ENCODE measurements around the gene ARHGAP45.

- TF ChIP-seq EZH2 (IDR thresholded peaks at IDR 0.05; ENCODE audit: low read depth, low read length, severe bottlenecking) (no peak), RFX5 (IDR thresholded peaks at IDR 0.05; ENCODE audit: borderline replicate concordance, low read depth, low read length) (no peak), ATF3 (IDR thresholded peaks at IDR 0.05; ENCODE audit: insufficient read depth, low read depth, low read length) (no peak), YY1 (IDR thresholded peaks at IDR 0.05; ENCODE audit: low read depth, low read length) (no peak), RBBP5 (IDR thresholded peaks at IDR 0.05; ENCODE audit: borderline replicate concordance, low read depth, low read length) (no peak), POLR2AphosphoS5 (IDR thresholded peaks at IDR 0.05; ENCODE audit: low read depth, low read length) (no peak), ZNF274 (IDR thresholded peaks at IDR 0.05; ENCODE audit: borderline replicate concordance, extremely low read depth, low read length) (no peak), TEAD4 (IDR thresholded peaks at IDR 0.05; ENCODE audit: low read depth, low read length) (no peak), TAF1 (IDR thresholded peaks at IDR 0.05; ENCODE audit: low read depth, low read length) (no peak), POLR2A (IDR thresholded peaks at IDR 0.05; ENCODE audit: control extremely low read depth in 1 of 2, low read depth in 2 of 2, low read length in 2 of 2) (no peak)
- TF ChIP-seq, protein P1, sequence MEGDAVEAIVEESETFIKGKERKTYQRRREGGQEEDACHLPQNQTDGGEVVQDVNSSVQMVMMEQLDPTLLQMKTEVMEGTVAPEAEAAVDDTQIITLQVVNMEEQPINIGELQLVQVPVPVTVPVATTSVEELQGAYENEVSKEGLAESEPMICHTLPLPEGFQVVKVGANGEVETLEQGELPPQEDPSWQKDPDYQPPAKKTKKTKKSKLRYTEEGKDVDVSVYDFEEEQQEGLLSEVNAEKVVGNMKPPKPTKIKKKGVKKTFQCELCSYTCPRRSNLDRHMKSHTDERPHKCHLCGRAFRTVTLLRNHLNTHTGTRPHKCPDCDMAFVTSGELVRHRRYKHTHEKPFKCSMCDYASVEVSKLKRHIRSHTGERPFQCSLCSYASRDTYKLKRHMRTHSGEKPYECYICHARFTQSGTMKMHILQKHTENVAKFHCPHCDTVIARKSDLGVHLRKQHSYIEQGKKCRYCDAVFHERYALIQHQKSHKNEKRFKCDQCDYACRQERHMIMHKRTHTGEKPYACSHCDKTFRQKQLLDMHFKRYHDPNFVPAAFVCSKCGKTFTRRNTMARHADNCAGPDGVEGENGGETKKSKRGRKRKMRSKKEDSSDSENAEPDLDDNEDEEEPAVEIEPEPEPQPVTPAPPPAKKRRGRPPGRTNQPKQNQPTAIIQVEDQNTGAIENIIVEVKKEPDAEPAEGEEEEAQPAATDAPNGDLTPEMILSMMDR (IDR thresholded peaks at IDR 0.05; ENCODE audit: control extremely low read depth in 1 of 3, insufficient read depth in 1 of 3, low read depth in 1 of 3, low read length in 3 of 3), result no peak
- TF ChIP-seq, protein P2, sequence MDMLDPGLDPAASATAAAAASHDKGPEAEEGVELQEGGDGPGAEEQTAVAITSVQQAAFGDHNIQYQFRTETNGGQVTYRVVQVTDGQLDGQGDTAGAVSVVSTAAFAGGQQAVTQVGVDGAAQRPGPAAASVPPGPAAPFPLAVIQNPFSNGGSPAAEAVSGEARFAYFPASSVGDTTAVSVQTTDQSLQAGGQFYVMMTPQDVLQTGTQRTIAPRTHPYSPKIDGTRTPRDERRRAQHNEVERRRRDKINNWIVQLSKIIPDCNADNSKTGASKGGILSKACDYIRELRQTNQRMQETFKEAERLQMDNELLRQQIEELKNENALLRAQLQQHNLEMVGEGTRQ (IDR thresholded peaks at IDR 0.05; ENCODE audit: low read length), result no peak
Measured at GRCh38 chr19:1132552-1133383, 65.8 kb downstream of the ARHGAP45 start.
